ENCODE measurements around the gene DNAH2. TPM values are rescaled to one million over a fixed set of nuclear protein-coding genes. Genes with fewer than 3 reads are reported as not detected.

DNAH2 gene
- total RNA-seq, 1 experiment from 2014 or later, result 0.13 TPM

GRCh38 chr17:7702776-7703175 is 14.8 kb upstream of the DNAH2 start:
- Histone ChIP-seq H3K27me3 (ENCODE audit: control insufficient read depth, insufficient read depth, low read length) (no peaks in the 10 kb centered on the region), H3K36me3 (ENCODE audit: control insufficient read depth, insufficient read depth, low read length) (no peaks in the 10 kb centered on the region), H3K9me3 (ENCODE audit: control insufficient read depth, insufficient read depth, low read depth, low read length) (no peaks in the 10 kb centered on the region), H3K4me1 (ENCODE audit: control insufficient read depth, insufficient read depth, low read length) (peaks cover 12% of the 10 kb centered on the region; the same call in 1 of the 2 replicates), H3K4me3 (ENCODE audit: low read depth in 2 of 2, low read length in 2 of 2) (no peak overlapping the region), H3K27ac (ENCODE audit: low read length) (no peak overlapping the region)
- in situ Hi-C loops (cut with HindIII; ENCODE audit: low pct_unique_long_range_greater_than_20kb, low sequenced_read_pairs), result no loop called here
- CTCF ChIA-PET, result interaction anchor here (0.6 kb wide), 2 partner anchors 69 to 408 kb away, joined by 3 to 5 read pairs; no protein-coding TSS in a partner anchor
- ATAC-seq, result no peak
- POLR2A ChIA-PET, result interaction anchor here (0.5 to 0.6 kb wide), 2 partner anchors 16 to 159 kb away, joined by 4 to 6 read pairs; no protein-coding TSS in a partner anchor
- TF ChIP-seq POLR2AphosphoS5 (IDR thresholded peaks at IDR 0.05; ENCODE audit: low read depth, low read length) (no peak), CTCF (IDR thresholded peaks at IDR 0.05) (no peak), REST (IDR thresholded peaks at IDR 0.05; ENCODE audit: insufficient read depth in 1 of 2, low read depth in 2 of 2, low read length in 1 of 2) (no peak), TCF7L2 (IDR thresholded peaks at IDR 0.05; ENCODE audit: low read depth, low read length) (no peak), SIN3A (IDR thresholded peaks at IDR 0.05; ENCODE audit: borderline replicate concordance, insufficient read depth, low read depth, low read length) (no peak)
- TSS peak; percentile 85 for BruUV-seq (replicated peaks)
- DNase-seq (ENCODE audit: low read depth, low spot score), result no peak
- intact Hi-C loops (cut with micrococcal nuclease; ENCODE audit: unreplicated experiment), result no loop called here

- Histone ChIP-seq H3K4me1 (ENCODE audit: control insufficient read depth, insufficient read depth, low read length) (peaks cover 12% of the 10 kb centered on the region; the same call in 1 of the 2 replicates), H3K9me3 (ENCODE audit: control insufficient read depth, insufficient read depth, low read depth, low read length) (no peaks in the 10 kb centered on the region), H3K27me3 (ENCODE audit: control insufficient read depth, insufficient read depth, low read length) (no peaks in the 10 kb centered on the region), H3K27ac (ENCODE audit: low read length) (no peak overlapping the region), H3K4me3 (ENCODE audit: low read depth in 2 of 2, low read length in 2 of 2) (peak overlapping the region; percentile 44 to 54; a peak in 2 of 4 replicates), H3K36me3 (ENCODE audit: control insufficient read depth, insufficient read depth, low read length) (no peaks in the 10 kb centered on the region)
- TF ChIP-seq POLR2AphosphoS5 (IDR thresholded peaks at IDR 0.05; ENCODE audit: low read depth, low read length) (no peak), TCF7L2 (IDR thresholded peaks at IDR 0.05; ENCODE audit: low read depth, low read length) (no peak), SIN3A (IDR thresholded peaks at IDR 0.05; ENCODE audit: borderline replicate concordance, insufficient read depth, low read depth, low read length) (no peak), REST (IDR thresholded peaks at IDR 0.05; ENCODE audit: insufficient read depth in 1 of 2, low read depth in 2 of 2, low read length in 1 of 2) (no peak), CTCF (IDR thresholded peaks at IDR 0.05) (no peak)
- ATAC-seq, result peak; percentile 42; the same call in 1 of the 2 replicates
- no peak for DNase-seq (ENCODE audit: low read depth, low spot score)
- BruUV-seq (replicated peaks), result no TSS peak
- ChIA-PET POLR2A (interaction anchor here (0.5 kb wide), 1 partner anchor 158 kb away, joined by 4 read pairs; no protein-coding TSS in a partner anchor), CTCF (interaction anchor here (0.6 kb wide), 3 partner anchors 14 to 407 kb away, joined by 3 to 6 read pairs (median 5); no protein-coding TSS in a partner anchor)
- intact Hi-C loops (cut with micrococcal nuclease; ENCODE audit: unreplicated experiment) (no loop called here), in situ Hi-C loops (cut with HindIII; ENCODE audit: low pct_unique_long_range_greater_than_20kb, low sequenced_read_pairs) (no loop called here)
Measured at GRCh38 chr17:7703584-7704479, 13.7 kb upstream of the DNAH2 start.
